Measurements from ENCODE around the gene POLD1.

The POLD1 gene

GRCh38 chr19:50462970-50463369 is 78.8 kb downstream of the POLD1 start:
- H3K9me3 ChIP-seq (ENCODE audit: severe bottlenecking): no peaks in the 10 kb centered on the region
- H3K27ac ChIP-seq: no peak overlapping the region
- H3K27me3 ChIP-seq (ENCODE audit: insufficient read depth, low read depth, severe bottlenecking): no peaks in the 10 kb centered on the region
- no peak overlapping the region for H3K4me3 ChIP-seq (ENCODE audit: low read depth, low read length)
- no peak for TF ChIP-seq CTCF (IDR thresholded peaks at IDR 0.05; ENCODE audit: low read depth, low read length)
- DNase-seq: no peak
- no peaks in the 10 kb centered on the region for H3K36me3 ChIP-seq

- no peak overlapping the region for H3K4me3 ChIP-seq (ENCODE audit: low read depth, low read length)
- no peaks in the 10 kb centered on the region for H3K9me3 ChIP-seq (ENCODE audit: severe bottlenecking)
- no peaks in the 10 kb centered on the region for H3K36me3 ChIP-seq
- no peak overlapping the region for H3K27ac ChIP-seq
- H3K27me3 ChIP-seq (ENCODE audit: insufficient read depth, low read depth, severe bottlenecking): no peaks in the 10 kb centered on the region
- no peak for TF ChIP-seq CTCF (IDR thresholded peaks at IDR 0.05; ENCODE audit: low read depth, low read length)
- no peak for DNase-seq
Observed at GRCh38 chr19:50464348-50464747, 80.2 kb downstream of the POLD1 start.

- no peak for DNase-seq
- no peak for TF ChIP-seq CTCF (IDR thresholded peaks at IDR 0.05; ENCODE audit: low read depth, low read length)
- peak overlapping the region; percentile 49; the same call in 1 of the 2 replicates for H3K27ac ChIP-seq
- no peaks in the 10 kb centered on the region for H3K9me3 ChIP-seq (ENCODE audit: severe bottlenecking)
- H3K4me3 ChIP-seq (ENCODE audit: low read depth, low read length): no peak overlapping the region
- no peaks in the 10 kb centered on the region for H3K27me3 ChIP-seq (ENCODE audit: insufficient read depth, low read depth, severe bottlenecking)
- H3K36me3 ChIP-seq: no peaks in the 10 kb centered on the region
Observed at GRCh38 chr19:50465000-50465399, 80.9 kb downstream of the POLD1 start.

- peak overlapping the region; percentile 30 for H3K4me3 ChIP-seq (ENCODE audit: low read depth, low read length)
- H3K27ac ChIP-seq: peak overlapping the region; percentile 49
- peak; percentile 84 for DNase-seq
- H3K9me3 ChIP-seq (ENCODE audit: severe bottlenecking): no peaks in the 10 kb centered on the region
- no peaks in the 10 kb centered on the region for H3K36me3 ChIP-seq
- no peaks in the 10 kb centered on the region for H3K27me3 ChIP-seq (ENCODE audit: insufficient read depth, low read depth, severe bottlenecking)
- TF ChIP-seq CTCF (IDR thresholded peaks at IDR 0.05; ENCODE audit: low read depth, low read length): peak; percentile 64
Observed at GRCh38 chr19:50465986-50466705, 82.0 kb downstream of the POLD1 start.

- Histone ChIP-seq H3K4me3 (ENCODE audit: low read depth, low read length) (no peak overlapping the region), H3K36me3 (no peaks in the 10 kb centered on the region), H3K27me3 (ENCODE audit: insufficient read depth, low read depth, severe bottlenecking) (no peaks in the 10 kb centered on the region), H3K9me3 (ENCODE audit: severe bottlenecking) (no peaks in the 10 kb centered on the region), H3K27ac (peak overlapping the region; percentile 49; the same call in 1 of the 2 replicates)
- no peak for TF ChIP-seq CTCF (IDR thresholded peaks at IDR 0.05; ENCODE audit: low read depth, low read length)
- no peak for DNase-seq
Observed at GRCh38 chr19:50466706-50467039, 82.5 kb downstream of the POLD1 start.

GRCh38 chr19:50467566-50467965 is 83.4 kb downstream of the POLD1 start:
- no peak overlapping the region for H3K27ac ChIP-seq
- H3K27me3 ChIP-seq (ENCODE audit: insufficient read depth, low read depth, severe bottlenecking): no peaks in the 10 kb centered on the region
- TF ChIP-seq CTCF (IDR thresholded peaks at IDR 0.05; ENCODE audit: low read depth, low read length): no peak
- no peak overlapping the region for H3K4me3 ChIP-seq (ENCODE audit: low read depth, low read length)
- H3K36me3 ChIP-seq: no peaks in the 10 kb centered on the region
- no peaks in the 10 kb centered on the region for H3K9me3 ChIP-seq (ENCODE audit: severe bottlenecking)
- DNase-seq: no peak
